ENCODE results near the gene C19orf47. TPM values are rescaled to one million over a fixed set of nuclear protein-coding genes. Genes with fewer than 3 reads are reported as not detected.

Gene C19orf47
- total RNA-seq, 2 experiments from 2014 or later: 18.3 to 20.8 TPM

DNA sequence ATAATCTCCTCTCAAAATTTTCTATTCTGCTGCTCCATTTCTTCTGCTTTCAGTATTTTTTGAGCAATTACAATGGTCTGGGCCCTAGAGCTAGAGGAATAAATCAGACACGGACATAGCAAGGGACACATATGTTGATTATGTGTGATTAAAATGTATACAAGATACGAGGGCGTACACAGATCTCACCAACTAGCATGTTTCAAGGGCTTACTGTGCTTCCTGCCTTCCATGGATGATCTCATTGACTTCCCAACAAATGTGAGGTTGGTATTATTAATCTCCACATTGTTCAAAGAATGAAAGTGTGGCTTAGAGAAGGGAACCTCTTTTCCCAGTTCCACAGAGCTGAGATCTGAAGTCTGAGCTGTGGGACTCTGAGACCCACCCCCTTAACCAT lies 9.4 kb upstream of the C19orf47 start:
- Mint-ChIP-seq H3K36me3 (no peaks in the 10 kb centered on the region), H3K27me3 (no peaks in the 10 kb centered on the region), H3K27ac (no peak overlapping the region), H3K4me3 (no peak overlapping the region), H3K9me3 (no peaks in the 10 kb centered on the region), H3K4me1 (ENCODE audit: low read depth) (peaks cover 6% of the 10 kb centered on the region)
- CTCF ChIA-PET: interaction anchor here (0.9 kb wide), 1 partner anchor 52 kb away, joined by 3 read pairs; no protein-coding TSS in a partner anchor
- intact Hi-C loops (cut with micrococcal nuclease): no loop called here
- DNase-seq: no peak
- POLR2A ChIA-PET: no interaction called here

DNA sequence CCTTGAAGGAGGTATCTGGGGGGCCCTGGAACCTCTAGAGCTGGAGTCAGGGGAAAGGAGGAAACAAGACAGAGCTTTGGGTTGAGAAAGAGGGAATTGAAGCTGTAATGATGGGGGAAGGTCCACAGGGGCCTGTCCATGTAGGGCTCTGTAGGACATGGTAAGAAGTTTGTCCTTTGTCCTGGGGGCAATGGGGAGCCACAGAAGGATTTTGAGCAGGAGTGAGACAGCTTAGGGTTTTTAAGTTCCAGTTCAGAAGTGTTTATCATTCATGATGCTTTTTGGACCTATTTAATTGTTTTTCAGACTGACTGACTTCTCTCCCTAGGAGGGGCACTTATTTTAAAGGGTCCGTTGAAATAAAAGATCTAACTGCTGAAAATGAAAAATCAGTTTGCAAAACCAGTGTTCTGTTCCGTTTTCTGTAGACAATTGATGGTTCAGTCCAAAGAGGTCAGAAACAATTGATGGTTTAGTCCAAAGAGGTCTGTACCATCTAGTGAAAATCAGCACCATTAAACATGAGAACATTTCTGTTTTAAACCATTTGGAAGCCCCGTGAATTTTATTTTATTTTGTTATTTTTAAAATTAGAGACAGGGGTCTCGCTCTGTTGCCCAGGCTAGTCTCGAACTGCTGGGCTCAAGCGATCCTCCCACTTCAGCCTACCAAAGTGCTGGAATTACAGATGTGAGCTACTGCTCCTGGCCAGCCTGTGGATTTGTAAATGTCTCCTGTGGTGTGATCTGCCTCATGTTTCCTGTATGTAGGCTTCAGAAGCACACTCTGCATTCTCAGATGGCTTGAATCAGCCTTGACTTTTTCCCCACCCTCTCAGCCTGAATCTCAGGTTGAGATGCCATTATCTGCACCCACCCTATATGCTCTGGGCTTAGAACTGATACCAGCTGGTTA lies 8.7 kb upstream of the C19orf47 start:
- H3K36me3 Mint-ChIP-seq: no peaks in the 10 kb centered on the region
- H3K4me3 Mint-ChIP-seq: no peak overlapping the region
- no peak for DNase-seq
- H3K27me3 Mint-ChIP-seq: no peaks in the 10 kb centered on the region
- peaks cover 6% of the 10 kb centered on the region for H3K4me1 Mint-ChIP-seq (ENCODE audit: low read depth)
- ChIA-PET POLR2A (no interaction called here), CTCF (interaction anchor here (0.9 to 1.2 kb wide), 2 partner anchors 52 kb away, joined by 3 to 4 read pairs; no protein-coding TSS in a partner anchor)
- H3K9me3 Mint-ChIP-seq: no peaks in the 10 kb centered on the region
- intact Hi-C loops (cut with micrococcal nuclease): no loop called here
- no peak overlapping the region for H3K27ac Mint-ChIP-seq

DNA sequence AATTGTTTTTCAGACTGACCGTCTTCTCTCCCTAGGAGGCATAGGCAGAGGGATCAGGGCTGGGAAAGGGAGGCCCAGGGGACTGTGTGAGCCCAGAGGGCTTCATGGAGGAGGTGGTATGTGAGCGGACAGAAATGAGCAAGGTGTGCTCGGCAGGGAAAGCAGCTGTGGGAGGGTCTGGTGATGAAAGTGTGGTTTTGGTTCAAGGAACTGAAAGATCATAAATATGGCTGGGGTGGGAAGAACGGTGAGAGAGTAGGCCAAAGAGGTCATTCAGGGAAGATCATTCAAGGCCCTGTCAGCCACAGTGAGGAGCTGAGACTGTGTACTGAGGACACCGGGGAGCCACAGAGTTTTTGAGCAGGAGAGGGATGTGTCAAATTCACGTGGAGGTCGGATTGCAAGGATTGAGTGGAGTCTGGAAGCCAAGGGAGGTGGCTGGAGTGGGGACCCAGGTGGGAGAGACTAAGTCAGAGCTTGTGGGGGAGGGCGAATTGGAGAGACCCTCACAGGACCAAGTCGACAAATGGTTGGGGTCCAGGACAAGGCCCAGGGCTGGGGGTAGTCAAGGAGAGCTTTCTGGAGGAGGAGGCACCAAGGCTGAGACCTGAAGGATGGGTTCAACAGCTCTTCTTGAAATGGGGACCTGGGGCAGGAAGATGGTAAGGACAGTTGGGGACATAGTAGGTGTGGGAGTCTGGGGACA lies 7.9 kb upstream of the C19orf47 start:
- CTCF ChIA-PET: interaction anchor here (1.2 kb wide), 1 partner anchor 51 kb away, joined by 4 read pairs; no protein-coding TSS in a partner anchor
- intact Hi-C loops (cut with micrococcal nuclease): no loop called here
- no peak overlapping the region for H3K4me3 Mint-ChIP-seq

DNA sequence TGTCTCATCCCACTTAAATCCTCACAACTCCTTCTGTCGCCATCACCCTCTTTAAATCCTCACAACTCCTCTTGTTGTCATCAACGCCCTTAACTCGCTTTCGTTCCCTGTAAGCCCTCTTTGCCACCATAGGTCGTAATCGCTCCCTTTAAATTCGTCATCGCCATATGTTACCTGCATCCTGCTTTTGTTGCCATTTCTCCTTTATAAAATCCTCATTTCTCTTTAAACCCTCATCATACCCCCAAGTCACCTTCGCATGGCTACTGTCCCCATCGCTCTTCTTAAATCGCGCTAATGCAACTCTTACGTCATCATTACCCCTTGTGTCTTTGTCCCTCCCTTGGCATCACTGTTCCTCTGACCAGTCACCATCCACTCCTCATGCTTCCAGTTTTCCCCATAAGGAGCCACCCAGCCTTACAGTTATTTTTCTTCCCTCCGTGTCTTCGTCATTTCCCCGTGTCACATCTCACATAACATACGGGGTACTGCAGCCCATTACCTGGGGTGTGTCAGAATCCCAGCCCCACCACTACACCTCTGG lies 837 bp upstream of the C19orf47 start:
- intact Hi-C loops (cut with micrococcal nuclease): loop anchor here (1.0 to 5.0 kb wide), 6 partner anchors 64 to 1013 kb away; partner anchors contain the start of genes AKT2, B9D2, SERTAD1 and SHKBP1
- H3K4me1 Mint-ChIP-seq (ENCODE audit: low read depth): peaks cover 26% of the 10 kb centered on the region
- CTCF ChIA-PET: interaction anchor here (1.0 to 1.3 kb wide), 3 partner anchors 44 to 72 kb away, joined by 3 to 7 read pairs (median 4); no protein-coding TSS in a partner anchor

More for the DNA sequence above, 7.9 kb upstream of the C19orf47 start:
- Mint-ChIP-seq H3K4me1 (ENCODE audit: low read depth) (peaks cover 6% of the 10 kb centered on the region), H3K27me3 (no peaks in the 10 kb centered on the region), H3K36me3 (no peaks in the 10 kb centered on the region), H3K9me3 (no peaks in the 10 kb centered on the region), H3K27ac (no peak overlapping the region)
- POLR2A ChIA-PET: no interaction called here
- no peak for DNase-seq

DNA sequence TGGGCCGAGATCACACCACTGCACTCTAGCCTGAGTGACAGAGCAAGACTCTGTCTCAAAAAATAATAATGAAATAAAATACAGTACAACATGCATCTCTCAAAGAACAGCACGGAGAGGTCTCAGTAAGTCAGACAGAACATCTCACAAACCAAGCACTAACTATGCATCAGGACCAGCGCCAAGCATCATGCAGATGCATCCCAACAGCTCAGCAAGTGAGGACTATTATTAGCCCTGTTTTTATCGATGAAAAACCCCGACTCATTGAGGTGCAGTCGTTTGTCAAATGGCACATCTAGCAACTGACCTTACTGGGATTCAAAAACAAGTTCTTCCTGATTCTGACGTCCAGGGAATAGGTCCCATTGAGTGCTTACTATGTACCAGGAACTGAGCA lies 3.8 kb downstream of the C19orf47 start:
- Mint-ChIP-seq H3K9me3 (no peaks in the 10 kb centered on the region), H3K27ac (no peak overlapping the region), H3K27me3 (no peaks in the 10 kb centered on the region), H3K4me1 (ENCODE audit: low read depth) (peaks cover 20% of the 10 kb centered on the region), H3K36me3 (peaks cover 6% of the 10 kb centered on the region), H3K4me3 (no peak overlapping the region)
- POLR2A ChIA-PET: no interaction called here
- intact Hi-C loops (cut with micrococcal nuclease): no loop called here
- CTCF ChIA-PET: no interaction called here
- no peak for DNase-seq

More for the DNA sequence above, 837 bp upstream of the C19orf47 start:
- H3K27ac Mint-ChIP-seq: peak overlapping the region; percentile 61
- H3K36me3 Mint-ChIP-seq: peaks cover 2% of the 10 kb centered on the region
- DNase-seq: peak; percentile 22
- H3K9me3 Mint-ChIP-seq: no peaks in the 10 kb centered on the region
- H3K27me3 Mint-ChIP-seq: no peaks in the 10 kb centered on the region
- peak overlapping the region; percentile 83 for H3K4me3 Mint-ChIP-seq
- POLR2A ChIA-PET: interaction anchor here (0.7 to 1.0 kb wide), 3 partner anchors 72 to 256 kb away, joined by 3 to 4 read pairs (median 3); no protein-coding TSS in a partner anchor

DNA sequence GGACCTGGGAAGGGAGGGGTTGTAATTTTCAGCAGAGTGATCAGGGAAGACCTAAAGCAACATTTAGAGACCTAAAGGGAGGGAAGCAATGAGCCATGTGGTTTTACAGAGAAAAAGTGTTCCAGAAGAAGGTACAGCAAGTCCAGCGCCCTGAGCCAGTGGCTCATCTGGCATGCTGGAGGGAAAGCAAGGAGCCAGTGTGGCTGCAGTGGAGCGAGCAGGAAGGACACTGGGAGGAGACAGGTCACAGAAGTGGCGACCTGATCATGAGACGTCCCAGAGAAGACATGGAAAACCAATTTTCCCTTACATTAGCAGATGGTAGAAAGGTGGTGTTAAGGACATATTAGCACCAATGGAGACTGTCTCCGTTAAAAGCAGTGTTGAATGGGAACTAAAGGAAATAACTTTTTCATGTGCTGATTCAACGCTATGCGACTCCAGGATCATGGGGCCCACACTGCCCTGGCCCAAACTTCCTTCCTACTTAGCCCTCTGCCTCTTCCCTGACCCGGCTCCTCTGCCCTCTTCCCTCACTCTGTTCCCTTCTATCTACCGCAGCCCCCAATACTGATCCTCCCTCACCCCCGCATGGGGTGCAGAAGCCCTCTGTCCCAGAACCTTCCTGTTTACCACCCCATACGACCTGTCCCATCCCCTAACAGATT lies 5.4 kb downstream of the C19orf47 start:
- ChIA-PET POLR2A (no interaction called here), CTCF (no interaction called here)
- no peaks in the 10 kb centered on the region for H3K9me3 Mint-ChIP-seq
- H3K27me3 Mint-ChIP-seq: no peaks in the 10 kb centered on the region
- no peak overlapping the region for H3K4me3 Mint-ChIP-seq
- intact Hi-C loops (cut with micrococcal nuclease): no loop called here
- H3K4me1 Mint-ChIP-seq (ENCODE audit: low read depth): peaks cover 14% of the 10 kb centered on the region
- peaks cover 10% of the 10 kb centered on the region for H3K36me3 Mint-ChIP-seq
- DNase-seq: no peak
- H3K27ac Mint-ChIP-seq: no peak overlapping the region

DNA sequence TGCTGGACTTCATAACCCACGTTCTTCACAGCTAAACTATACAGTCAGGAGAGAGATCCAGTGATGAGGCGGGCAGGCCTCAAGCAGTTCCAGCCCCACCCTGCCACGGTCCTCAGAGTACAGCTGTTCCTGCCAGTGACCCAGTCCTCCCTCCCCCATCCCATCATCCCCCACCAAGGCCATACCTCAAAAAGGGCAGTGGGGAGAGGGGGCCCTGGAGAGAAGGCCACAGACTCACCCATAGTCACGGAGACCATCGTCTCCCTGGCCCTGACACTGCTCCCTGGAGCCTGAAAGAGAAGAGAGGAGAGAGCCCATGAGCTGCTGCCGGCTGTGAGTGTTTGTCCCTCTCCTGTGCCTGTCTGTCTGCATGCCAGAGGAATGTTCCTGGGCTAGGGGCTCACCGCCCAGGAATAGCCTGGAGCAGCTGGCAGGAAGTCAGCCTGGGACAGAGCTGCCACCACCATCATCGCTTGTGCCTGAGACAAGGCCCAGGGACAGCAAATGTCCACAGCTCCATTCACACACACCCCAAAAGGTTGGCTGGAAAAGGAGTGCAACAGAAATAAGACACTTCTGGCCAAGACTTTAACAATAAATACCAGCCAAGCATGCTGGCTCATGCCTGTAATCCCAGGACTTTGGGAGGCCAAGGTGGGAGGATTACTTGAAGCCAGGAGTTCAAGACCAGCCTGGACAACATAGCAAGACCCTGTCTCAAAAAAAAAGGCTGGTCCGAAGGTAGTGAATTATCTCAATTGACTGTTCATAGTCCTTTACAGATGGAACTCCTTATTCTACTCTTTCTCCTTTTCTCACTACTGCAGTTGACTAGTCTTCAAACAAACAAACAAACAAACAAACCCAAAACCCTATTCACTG lies 6.4 kb downstream of the C19orf47 start:
- Mint-ChIP-seq H3K4me3 (no peak overlapping the region), H3K4me1 (ENCODE audit: low read depth) (peaks cover 6% of the 10 kb centered on the region), H3K27ac (no peak overlapping the region), H3K9me3 (no peaks in the 10 kb centered on the region), H3K27me3 (no peaks in the 10 kb centered on the region), H3K36me3 (peaks cover 10% of the 10 kb centered on the region)
- POLR2A ChIA-PET: no interaction called here
- intact Hi-C loops (cut with micrococcal nuclease): no loop called here
- CTCF ChIA-PET: no interaction called here
- no peak for DNase-seq

DNA sequence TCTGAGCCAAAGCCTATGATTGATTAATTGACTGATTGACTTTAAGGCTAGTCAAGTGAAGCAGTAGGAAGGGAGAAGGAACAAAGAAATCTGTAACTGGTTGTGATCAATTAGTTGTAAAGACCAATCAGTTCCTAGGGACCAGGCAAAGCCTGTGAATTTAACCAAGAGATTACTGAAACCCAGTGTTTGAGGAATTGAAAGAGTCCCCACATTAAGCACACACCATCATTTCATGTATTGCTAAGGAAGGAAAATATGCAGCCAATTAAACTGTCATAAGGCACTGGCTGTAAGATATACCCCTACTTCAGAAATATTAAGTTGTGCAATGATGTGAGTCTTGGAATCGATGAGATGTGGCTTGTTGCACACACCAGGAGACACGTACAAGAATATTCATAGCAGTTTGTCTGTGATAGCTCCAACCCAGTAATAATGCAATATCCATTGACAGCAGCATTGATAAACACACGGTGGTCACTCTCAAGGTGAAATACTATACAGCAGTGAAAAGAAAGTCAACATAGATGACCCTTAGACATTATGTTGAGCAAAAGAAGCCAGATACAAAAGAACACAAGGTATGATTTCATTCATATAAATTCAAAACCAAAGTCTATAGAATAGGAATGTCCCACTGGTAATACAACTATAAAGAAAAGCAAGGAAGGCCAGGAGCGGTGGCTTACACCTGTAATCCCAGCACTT lies 9.0 kb downstream of the C19orf47 start:
- H3K36me3 Mint-ChIP-seq: peaks cover 10% of the 10 kb centered on the region
- intact Hi-C loops (cut with micrococcal nuclease): no loop called here
- DNase-seq: no peak
- no peaks in the 10 kb centered on the region for H3K4me1 Mint-ChIP-seq (ENCODE audit: low read depth)
- H3K27me3 Mint-ChIP-seq: no peaks in the 10 kb centered on the region
- no peak overlapping the region for H3K27ac Mint-ChIP-seq
- ChIA-PET POLR2A (no interaction called here), CTCF (no interaction called here)
- no peaks in the 10 kb centered on the region for H3K9me3 Mint-ChIP-seq
- no peak overlapping the region for H3K4me3 Mint-ChIP-seq

DNA sequence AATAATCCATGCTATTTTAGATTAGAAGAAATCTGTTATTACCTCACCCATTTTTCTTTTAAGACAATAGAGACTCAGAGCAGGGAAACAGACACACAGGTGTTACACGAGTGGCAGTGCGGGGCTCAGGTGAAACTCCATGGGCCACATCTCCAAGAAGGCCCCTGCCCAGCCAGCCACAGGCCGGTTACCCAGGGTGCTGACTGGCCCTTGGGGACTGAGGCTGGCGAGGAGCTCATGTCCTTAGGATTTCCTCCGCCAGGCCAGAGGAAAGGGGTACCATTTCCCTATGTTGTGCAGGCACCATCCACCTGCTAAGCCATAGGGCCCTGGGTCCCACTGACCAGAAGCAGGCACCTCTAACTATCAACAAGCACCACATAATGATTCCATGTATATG lies 10.6 kb downstream of the C19orf47 start:
- intact Hi-C loops (cut with micrococcal nuclease): no loop called here
- ChIA-PET CTCF (interaction anchor here (1.0 kb wide), 1 partner anchor 19 kb away, joined by 3 read pairs; no protein-coding TSS in a partner anchor), POLR2A (no interaction called here)
- Mint-ChIP-seq H3K27ac (no peak overlapping the region), H3K4me1 (ENCODE audit: low read depth) (no peaks in the 10 kb centered on the region), H3K9me3 (no peaks in the 10 kb centered on the region), H3K36me3 (peaks cover 20% of the 10 kb centered on the region), H3K4me3 (no peak overlapping the region), H3K27me3 (no peaks in the 10 kb centered on the region)
- no peak for DNase-seq

DNA sequence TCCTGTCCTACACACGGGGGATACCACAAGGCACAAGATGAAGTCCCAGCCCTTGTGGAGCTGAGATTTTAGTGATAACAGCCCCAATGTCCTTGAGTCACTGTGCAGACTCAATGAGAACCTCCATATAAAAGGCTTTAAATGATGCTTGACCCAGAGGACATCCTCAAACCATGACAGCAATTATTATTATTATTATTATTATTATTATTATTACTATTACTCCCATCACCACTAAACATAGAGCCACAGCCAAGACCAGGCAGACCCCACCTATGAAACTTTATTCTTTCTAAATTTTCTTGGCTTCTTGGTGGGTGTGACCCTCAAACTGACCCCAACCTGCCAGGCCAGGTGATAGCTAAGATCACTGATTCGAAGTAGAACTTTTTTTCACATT lies 11.1 kb downstream of the C19orf47 start:
- no peaks in the 10 kb centered on the region for H3K27me3 Mint-ChIP-seq
- intact Hi-C loops (cut with micrococcal nuclease): no loop called here
- ChIA-PET CTCF (interaction anchor here (1.0 kb wide), 1 partner anchor 19 kb away, joined by 3 read pairs; no protein-coding TSS in a partner anchor), POLR2A (no interaction called here)
- no peaks in the 10 kb centered on the region for H3K9me3 Mint-ChIP-seq
- H3K4me3 Mint-ChIP-seq: no peak overlapping the region
- H3K27ac Mint-ChIP-seq: no peak overlapping the region
- H3K4me1 Mint-ChIP-seq (ENCODE audit: low read depth): no peaks in the 10 kb centered on the region
- peaks cover 21% of the 10 kb centered on the region for H3K36me3 Mint-ChIP-seq
- no peak for DNase-seq

DNA sequence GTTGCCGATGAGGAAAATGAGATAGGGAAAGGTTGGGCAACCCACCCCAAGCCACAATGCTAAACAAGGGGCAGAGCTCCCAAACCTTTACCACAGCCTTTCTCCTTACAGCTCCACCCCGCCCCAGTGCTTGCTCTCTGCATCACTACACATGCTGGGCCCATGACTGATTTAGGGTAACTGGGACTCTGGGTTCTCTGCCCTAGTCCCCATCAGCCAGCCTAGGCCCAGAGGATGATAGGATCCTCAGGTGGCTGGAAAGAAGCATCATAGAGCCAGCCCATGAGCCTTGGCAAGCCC lies 11.6 kb downstream of the C19orf47 start:
- Mint-ChIP-seq H3K4me3 (no peak overlapping the region), H3K27ac (no peak overlapping the region), H3K4me1 (ENCODE audit: low read depth) (no peaks in the 10 kb centered on the region), H3K27me3 (no peaks in the 10 kb centered on the region), H3K9me3 (no peaks in the 10 kb centered on the region), H3K36me3 (peaks cover 21% of the 10 kb centered on the region)
- CTCF ChIA-PET: no interaction called here
- intact Hi-C loops (cut with micrococcal nuclease): no loop called here
- no peak for DNase-seq
- POLR2A ChIA-PET: no interaction called here

Data from activated CD4-positive, alpha-beta memory T cell treated with anti-CD3 and anti-CD28 coated beads for 36 hours (primary cell).